Inflammatory macrophage treated with lipopolysaccharide for 4 hours (primary cell): ENCODE data around the gene TSPAN4.
A peak's percentile ranks its signal among the peaks of the same experiment; 100 is the strongest.

Source experiments
- DNase-seq: peaks from one replicate; pipeline ENCODE4 v3.0.0-alpha.2; 2020

Gene TSPAN4

GRCh38 chr11:893008-893654 lies 50.5 kb downstream of the TSPAN4 start:
- DNase-seq, result no peak

DNA sequence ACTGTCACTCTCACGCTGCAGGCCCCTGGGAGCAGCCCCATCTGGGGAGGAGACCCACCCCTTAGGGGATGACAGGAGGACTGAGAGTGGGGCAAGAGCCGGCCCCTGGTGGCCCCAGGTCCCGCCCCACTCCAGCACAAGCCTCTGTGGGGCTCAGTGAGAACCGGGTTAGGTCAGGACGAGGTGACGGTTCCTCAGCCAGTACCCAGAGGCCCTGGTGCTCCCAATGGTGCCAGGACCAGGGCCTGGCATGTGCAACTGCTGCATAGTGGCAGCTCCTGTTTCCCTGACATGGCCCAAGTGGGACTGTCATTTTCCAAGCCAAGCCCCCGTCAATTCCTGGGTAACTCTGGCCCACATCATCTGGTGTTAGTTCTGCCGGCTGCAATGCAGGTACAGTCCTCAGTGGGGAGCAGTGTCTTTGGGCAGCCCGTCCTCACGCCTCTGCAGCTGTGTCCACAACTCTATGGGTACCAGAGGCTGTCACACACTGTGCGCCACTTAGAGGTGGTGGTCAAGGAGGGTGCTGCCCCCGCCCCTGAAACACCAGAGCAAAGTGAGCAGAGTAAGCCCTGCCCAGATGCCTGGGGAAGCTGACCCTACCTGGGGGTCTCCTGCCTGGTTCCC lies 52.0 kb downstream of the TSPAN4 start:
- DNase-seq, result no peak

GRCh38 chr11:895331-896110 lies 52.9 kb downstream of the TSPAN4 start:
- no peak for DNase-seq

DNA sequence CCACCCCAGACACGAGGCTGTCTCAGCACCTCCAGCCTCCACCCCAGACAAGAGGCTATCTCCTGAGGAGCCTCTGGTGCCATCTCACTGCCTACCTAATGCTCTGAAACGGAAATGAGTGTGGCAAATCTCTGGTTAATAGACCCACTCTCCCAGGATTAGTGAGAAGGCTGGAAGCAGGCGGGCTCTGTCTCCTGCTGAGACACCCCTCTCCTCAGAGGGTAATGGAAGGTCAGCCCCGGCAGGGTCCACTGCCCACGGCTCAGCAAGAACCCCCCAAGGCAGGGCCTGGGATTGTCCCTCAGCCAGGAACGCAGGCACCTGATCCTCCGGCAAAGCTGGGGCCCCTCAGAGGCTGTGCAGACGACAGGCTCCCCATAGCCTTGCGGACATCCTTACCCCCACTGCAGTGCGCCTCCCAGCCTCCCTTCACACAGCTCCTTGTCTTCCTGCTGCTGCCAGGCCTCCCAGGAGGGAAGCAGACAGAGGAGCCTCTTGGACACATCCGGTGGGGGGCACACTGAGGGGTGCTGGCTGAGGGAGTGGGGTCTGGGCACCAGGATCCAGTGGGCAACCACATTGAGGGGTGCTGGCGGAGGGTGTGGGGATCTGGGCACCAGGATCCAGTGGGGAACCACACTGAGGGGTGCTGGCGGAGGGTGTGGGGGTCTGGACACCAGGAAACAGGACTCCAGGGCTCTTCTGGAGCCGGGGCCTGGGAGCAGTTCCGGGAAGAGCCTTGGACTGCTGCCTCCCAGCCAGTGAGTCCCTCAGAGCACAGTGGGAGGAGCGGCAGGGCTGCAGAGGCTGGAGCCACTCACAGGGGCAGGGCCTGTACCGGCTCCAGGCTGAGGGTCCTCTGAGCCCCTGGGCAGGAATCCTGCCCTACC lies 54.8 kb downstream of the TSPAN4 start:
- DNase-seq, result no peak

GRCh38 chr11:898143-898511 lies 55.5 kb downstream of the TSPAN4 start:
- no peak for DNase-seq

DNA sequence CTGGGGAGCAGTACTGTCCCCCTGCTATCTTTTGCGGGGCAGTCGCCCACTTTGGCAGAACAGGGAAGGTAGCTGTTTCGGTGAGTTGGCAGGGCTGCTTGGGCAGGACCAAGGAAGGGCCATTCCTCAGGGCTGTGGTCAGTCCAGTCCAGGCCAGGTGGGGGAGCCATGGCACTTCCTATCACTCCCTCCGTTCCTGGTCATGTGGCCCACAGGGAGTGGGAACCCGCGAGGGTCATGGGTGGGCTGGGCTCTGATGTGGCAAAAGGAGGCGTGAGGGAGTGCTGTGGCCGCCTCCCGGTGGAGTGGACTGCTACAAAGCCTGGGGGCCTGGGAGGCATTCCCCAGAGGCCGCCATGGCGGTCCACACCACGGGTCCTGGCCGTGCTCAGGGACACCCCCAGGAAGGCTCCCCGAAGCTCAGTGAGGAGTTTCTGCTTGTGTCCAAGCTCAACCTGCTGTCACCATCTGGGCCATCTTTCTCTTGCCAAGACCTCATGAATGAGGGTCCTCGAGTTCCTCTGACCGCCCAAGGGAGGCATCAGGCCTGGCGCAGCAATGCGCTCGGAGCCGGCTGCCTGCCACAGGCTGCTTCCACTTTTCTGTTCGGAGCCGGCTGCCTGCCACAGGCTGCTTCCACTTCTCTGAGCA lies 56.0 kb downstream of the TSPAN4 start:
- peak; percentile 1 for DNase-seq

DNA sequence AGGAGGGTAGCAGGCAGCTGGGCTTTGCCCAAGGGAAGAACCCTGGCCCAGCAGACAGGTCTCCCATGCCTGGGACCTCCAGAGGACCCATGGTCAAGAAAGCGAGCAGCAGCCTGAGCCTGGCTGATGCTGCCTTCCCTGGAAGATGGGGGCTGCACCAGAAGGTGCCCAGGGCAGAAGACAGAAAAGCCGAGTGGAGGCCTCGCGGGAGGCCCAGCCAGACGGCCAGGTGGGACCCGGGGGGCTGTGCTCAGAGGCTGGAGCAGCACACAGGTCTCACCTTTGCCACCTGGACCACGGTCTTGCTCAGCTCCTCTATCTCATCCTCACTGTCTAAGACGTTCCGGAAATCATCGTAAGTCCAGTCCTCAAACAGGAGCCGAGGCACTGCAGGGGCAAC lies 57.1 kb downstream of the TSPAN4 start:
- DNase-seq, result no peak

DNA sequence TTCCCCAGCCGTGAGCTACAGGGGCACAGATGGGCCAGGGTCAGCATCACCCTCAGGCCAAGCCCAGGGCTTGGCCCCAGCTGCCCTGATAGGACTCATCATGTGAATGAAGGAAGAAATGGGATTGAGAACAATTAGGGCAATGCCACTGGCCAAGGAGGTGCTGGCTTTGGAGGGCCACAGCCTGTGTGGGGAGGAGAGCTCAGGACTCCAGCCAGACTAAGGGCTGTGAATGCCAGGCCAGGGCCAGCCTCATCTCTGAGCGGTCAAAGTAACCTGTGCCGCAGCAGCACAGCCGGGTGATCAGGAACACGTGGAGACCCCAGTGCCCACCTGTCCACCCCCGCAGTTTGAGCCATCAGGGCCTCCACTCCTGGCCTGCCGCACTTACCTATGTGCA lies 57.9 kb downstream of the TSPAN4 start:
- no peak for DNase-seq

DNA sequence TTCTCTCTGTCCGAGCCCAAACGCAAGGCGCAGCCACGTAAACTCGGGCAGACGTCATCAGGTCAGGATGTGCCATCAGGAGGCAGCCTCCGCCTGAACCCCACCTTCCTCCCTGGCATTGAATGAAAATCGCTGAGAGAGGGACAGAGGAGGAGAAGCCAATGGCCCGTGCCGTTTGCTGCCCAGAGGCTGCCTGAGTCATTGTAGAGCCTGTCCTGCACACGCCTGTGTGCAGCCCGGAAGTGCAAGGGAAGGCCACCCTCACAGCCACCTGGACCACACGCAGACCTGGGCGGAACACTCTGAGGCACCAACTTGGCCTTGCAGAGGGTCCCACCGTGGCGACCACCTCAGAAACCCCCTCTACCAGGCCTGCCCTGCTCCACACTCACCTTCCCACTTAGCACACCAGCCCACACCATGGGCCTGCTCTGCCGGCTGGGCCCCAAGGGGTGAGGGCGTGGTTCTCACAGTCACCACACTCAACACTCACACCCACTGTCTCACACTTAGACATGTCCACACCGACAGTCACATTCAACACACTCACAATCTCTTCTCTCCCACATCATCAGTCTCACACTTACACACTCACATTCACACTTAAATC lies 58.9 kb downstream of the TSPAN4 start:
- DNase-seq, result no peak

- DNase-seq, result no peak
These were observed 61.7 kb downstream of the TSPAN4 start for GRCh38 chr11:904380-904779.

- no peak for DNase-seq
These were observed 63.3 kb downstream of the TSPAN4 start for GRCh38 chr11:905952-906351.

DNA sequence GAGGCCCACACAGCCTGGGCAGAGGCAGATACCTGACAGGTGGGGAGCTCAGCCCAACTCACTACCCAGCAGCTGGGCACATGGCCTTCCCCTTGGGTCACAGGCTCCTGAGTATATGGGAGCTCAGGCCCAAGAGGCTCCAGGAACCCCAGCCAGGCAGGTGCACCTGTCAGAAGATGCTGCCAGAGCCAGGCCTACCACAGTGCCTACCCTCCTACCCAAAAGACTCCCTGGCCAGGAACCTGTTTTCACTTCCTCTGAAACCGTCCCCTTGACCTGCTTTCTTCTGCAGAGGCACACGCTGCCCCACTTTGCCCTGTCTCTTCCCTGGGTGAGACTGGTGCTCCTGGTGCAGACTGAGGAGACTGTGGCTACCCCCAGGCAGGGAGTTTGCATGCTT lies 65.0 kb downstream of the TSPAN4 start:
- no peak for DNase-seq

DNA sequence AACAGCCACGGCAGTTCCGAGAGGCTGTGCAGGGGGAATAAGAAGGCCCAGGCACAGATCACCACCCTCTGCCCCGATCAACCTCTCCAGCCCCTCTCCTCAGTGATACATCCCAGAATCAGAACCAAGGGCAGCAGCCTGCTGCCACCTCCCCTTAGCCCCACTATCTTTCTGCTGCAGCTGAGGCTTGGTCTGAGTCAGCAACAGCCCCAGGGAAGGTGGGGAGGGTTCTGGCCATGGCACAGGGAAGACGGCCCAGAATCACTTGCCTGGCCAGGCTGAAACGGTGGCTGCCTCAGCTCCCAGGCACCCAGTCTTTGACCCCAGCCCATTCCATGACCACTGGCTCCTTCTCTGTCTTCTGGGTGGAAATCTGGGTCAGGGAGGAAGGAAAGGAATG lies 65.6 kb downstream of the TSPAN4 start:
- no peak for DNase-seq

- no peak for DNase-seq
These were observed 66.8 kb downstream of the TSPAN4 start for GRCh38 chr11:909406-909805.

DNA sequence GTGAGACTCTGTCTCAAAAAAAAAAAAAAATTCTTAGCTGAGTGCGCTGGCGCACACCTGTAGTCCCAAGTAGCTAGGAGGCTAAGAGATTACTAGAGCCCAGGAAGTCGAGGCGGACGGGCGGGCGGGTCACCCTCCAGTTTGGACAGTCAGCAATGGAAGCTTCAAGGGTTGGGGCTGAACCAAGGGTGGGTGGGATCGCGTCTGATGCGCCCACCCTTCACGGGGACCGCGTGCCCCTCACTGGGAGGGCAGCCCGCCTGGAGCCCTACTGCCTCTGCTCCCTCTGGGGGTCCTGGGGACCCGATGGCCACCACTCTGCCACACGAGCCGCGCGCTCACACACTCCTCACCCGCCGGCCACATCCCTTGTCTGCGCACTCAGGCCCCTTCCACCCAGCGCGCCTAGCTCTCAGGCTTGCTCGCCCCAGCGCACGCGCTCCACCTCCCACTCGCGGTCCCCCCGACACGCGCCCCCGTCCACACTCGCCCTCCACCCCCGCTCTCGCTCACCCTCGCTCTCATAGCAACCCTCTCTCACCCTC lies 67.5 kb downstream of the TSPAN4 start:
- no peak for DNase-seq

- DNase-seq, result peak; percentile 74
These were observed 68.0 kb downstream of the TSPAN4 start, which contains the start of gene CHID1 for GRCh38 chr11:910589-911030. Gene CHID1 (minus strand): TSS chr11:910810. CDS start chr11:904816, 5,994 bp downstream.

GRCh38 chr11:911031-911889 lies 68.6 kb downstream of the TSPAN4 start:
- DNase-seq, result peak; percentile 54

GRCh38 chr11:911890-912219 lies 69.2 kb downstream of the TSPAN4 start:
- DNase-seq, result no peak

DNA sequence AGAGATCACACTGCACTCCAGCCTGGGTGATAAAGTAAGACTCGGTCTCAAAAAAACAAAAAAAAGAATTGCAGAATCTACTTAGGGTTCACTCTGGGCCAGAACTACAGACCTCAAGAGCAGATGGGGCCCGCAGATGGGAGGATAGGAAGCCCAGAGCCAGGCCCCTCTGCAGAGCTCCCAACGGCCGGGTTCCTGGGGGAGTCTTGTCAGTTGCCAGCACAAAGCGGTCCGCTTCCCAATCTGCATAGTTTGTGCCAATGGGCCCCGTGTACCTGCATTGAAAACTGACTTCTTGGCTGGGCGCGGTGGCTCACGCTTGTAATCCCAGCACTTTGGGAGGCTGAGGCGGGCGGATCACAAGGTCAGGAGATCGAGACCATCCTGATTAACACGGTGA lies 69.6 kb downstream of the TSPAN4 start:
- DNase-seq, result no peak

DNA sequence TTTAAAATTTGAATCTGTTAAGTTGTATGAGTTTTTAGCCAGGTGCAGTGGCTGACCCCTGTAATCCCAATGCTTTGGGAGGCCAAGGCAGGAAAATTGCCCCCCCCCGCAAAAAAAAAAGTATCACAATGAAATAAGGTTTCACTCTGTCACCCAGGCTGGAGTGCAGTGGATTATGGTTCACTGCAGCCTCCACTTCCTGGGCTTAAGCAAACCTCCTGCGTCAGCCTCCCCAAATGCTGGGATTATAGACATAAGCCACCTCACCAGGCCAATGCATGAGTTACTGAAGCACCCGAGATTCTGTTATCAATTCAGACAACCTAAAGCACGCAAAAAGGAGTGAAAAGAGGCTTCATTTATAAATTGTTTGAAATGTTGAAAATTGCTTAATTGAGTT lies 70.4 kb downstream of the TSPAN4 start:
- no peak for DNase-seq

DNA sequence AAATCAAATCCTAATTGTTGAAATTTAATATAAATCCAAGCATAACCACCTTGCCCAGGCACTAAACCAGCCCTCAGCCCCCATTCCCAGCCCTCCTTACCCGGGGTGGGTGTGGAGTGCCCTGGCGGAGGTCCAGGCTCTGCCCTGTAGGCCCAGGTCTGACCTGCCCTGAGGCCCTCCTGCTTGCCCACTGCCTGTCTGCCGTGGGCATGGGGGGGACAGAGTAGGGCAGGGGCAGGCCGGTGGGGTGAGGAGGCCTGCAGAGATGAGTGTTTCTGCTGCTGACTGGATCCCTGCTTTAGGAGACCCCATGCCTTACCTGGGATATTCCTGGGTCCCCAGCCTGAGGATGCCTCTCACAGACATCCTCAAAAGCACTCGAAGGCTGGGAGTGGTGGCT lies 71.6 kb downstream of the TSPAN4 start:
- no peak for DNase-seq
